GM23338 (cell line): ENCODE data around the gene ENOX1. TPM values are rescaled to one million over a fixed set of nuclear protein-coding genes. Genes with fewer than 3 reads are reported as not detected.

Source experiments
- ATAC-seq: fragments of 200-7000 bp; cut with Tn5 transposase; 3 replicates; pipeline ENCODE4 v1.9.1; 2020
- DNase-seq: peaks from one replicate; pipeline ENCODE4 v3.0.0-alpha.2; 2015; ENCODE audit warnings: low spot score
- H2AFZ ChIP-seq: fragments of 200-600 bp; sonication (generic); 2 replicates; pipeline ENCODE4 v1.8.0; 2016; ENCODE audit warnings: antibody characterized with exemption, mild to moderate bottlenecking, moderate library complexity
- H3F3A ChIP-seq: fragments of 200-600 bp; sonication (generic); replicated peaks from 2 replicates; pipeline ENCODE4 v1.8.0; 2017; ENCODE audit warnings: antibody characterized with exemption, mixed run types, low read depth
- H3K27ac ChIP-seq: fragments of 200-600 bp; sonication (generic); 2 replicates; pipeline ENCODE4 v1.6.1; 2016; ENCODE audit warnings: low read depth
- H3K27me3 ChIP-seq: fragments of 200-600 bp; sonication (generic); 2 replicates; pipeline ENCODE4 v1.8.0; 2016; ENCODE audit warnings: mild to moderate bottlenecking, mixed run types, moderate library complexity; ENCODE audit not compliant: insufficient read depth
- H3K36me3 ChIP-seq: fragments of 200-600 bp; sonication (generic); 2 replicates; pipeline ENCODE4 v1.8.0; 2016; ENCODE audit warnings: mild to moderate bottlenecking; ENCODE audit not compliant: insufficient read depth
- H3K4me1 ChIP-seq: fragments of 200-600 bp; sonication (generic); 2 replicates; pipeline ENCODE4 v1.8.0; 2016; ENCODE audit warnings: mild to moderate bottlenecking, moderate library complexity; ENCODE audit not compliant: insufficient read depth
- H3K4me2 ChIP-seq: fragments of 200-600 bp; sonication (generic); 2 replicates; pipeline ENCODE4 v1.7.1; 2017; ENCODE audit warnings: mixed run types
- H3K4me3 ChIP-seq: fragments of 200-600 bp; sonication (generic); 2 replicates; pipeline ENCODE4 v1.6.1; 2016; ENCODE audit warnings: mixed run types
- H3K79me2 ChIP-seq: fragments of 200-600 bp; sonication (generic); replicated peaks from 2 replicates; pipeline ENCODE4 v1.8.0; 2017; ENCODE audit warnings: mild to moderate bottlenecking; ENCODE audit not compliant: insufficient read depth
- H3K9me2 ChIP-seq: fragments of 200-600 bp; sonication (generic); 2 replicates; pipeline ENCODE4 v1.8.0; 2017; ENCODE audit not compliant: insufficient read depth
- H4K20me1 ChIP-seq: fragments of 200-600 bp; sonication (generic); replicated peaks from 2 replicates; pipeline ENCODE4 v1.8.0; 2017; ENCODE audit warnings: mild to moderate bottlenecking; ENCODE audit not compliant: insufficient read depth
- H3K27ac Mint-ChIP-seq: 2 replicates; pipeline ENCODE4 v1.8.0; 2020; ENCODE audit warnings: inconsistent platforms, mild to moderate bottlenecking, moderate library complexity, mixed read lengths
- H3K27me3 Mint-ChIP-seq: 3 replicates; pipeline ENCODE4 v1.8.0; 2022; ENCODE audit warnings: low read depth, mild to moderate bottlenecking, moderate library complexity, mixed read lengths, inconsistent platforms; ENCODE audit not compliant: insufficient read depth, poor library complexity
- H3K36me3 Mint-ChIP-seq: 3 replicates; pipeline ENCODE4 v1.8.0; 2021; ENCODE audit warnings: low read depth, mild to moderate bottlenecking, inconsistent platforms, moderate library complexity, mixed read lengths
- H3K4me1 Mint-ChIP-seq: 3 replicates; pipeline ENCODE4 v1.8.0; 2020; ENCODE audit warnings: mild to moderate bottlenecking, inconsistent platforms, mixed read lengths
- H3K4me3 Mint-ChIP-seq: 3 replicates; pipeline ENCODE4 v1.8.0; 2021; ENCODE audit warnings: moderate library complexity, mild to moderate bottlenecking, inconsistent platforms, mixed read lengths
- H3K9me3 Mint-ChIP-seq: 3 replicates; pipeline ENCODE4 v1.8.0; 2020; ENCODE audit warnings: moderate library complexity, mild to moderate bottlenecking, inconsistent platforms, mixed read lengths
- CREB1 ChIP-seq: fragments of 250-450 bp; sonication (Bioruptor Pico); IDR thresholded peaks from 2 replicates; pipeline ENCODE4 v1.5.0; 2020; ENCODE audit warnings: low read depth, mild to moderate bottlenecking, moderate library complexity
- POLR2AphosphoS5 ChIP-seq: IDR thresholded peaks from 2 replicates; pipeline ENCODE4 v1.6.1; 2016; ENCODE audit warnings: antibody characterized with exemption, low read depth
- STAT1 ChIP-seq: IDR thresholded peaks from one replicate; pipeline ENCODE4 v1.6.1; 2016; ENCODE audit warnings: antibody characterized with exemption; ENCODE audit not compliant: unreplicated experiment
- polyA plus RNA-seq: library from polyadenylated mRNA; unstranded; fragments of >200 nt; fragmentation: Nextera tagmentation; extraction: Ambion mirVana; gene quantifications from 2 replicates; pipeline ENCODE4 v1.2.1, GENCODE V29; 2016
- total RNA-seq: library from RNA; depleted of rRNA; stranded (reverse); fragments of >200 nt; shearing (Covaris generic); gene quantifications from 2 replicates; pipeline ENCODE4 v1.2.3, GENCODE V29; 2014
- TF ChIP-seq, protein P1 (sequence below): IDR thresholded peaks from one replicate; pipeline ENCODE4 v1.6.1; 2018; ENCODE audit warnings: antibody characterized with exemption; ENCODE audit not compliant: unreplicated experiment
- TF ChIP-seq, protein P2 (sequence below), 2 experiments: fragments of 200-600 bp in 1 of 2; sonication (generic) in 1 of 2; conservative IDR thresholded peaks; 2 replicates each; pipeline versions ENCODE4 v1.5.1 to v1.6.1; 2016 to 2017; ENCODE audit warnings: antibody characterized with exemption in 2 of 2, low read depth in 2 of 2, mild to moderate bottlenecking in 2 of 2, moderate library complexity in 1 of 2
- TF ChIP-seq, protein P3 (sequence below): fragments of 250-450 bp; sonication (Bioruptor Pico); IDR thresholded peaks from 2 replicates; pipeline ENCODE4 v1.5.0; 2020; ENCODE audit warnings: mild to moderate bottlenecking, moderate library complexity

Gene ENOX1
- total and polyA plus RNA-seq, 2 experiments from 2014 or later, result 0.66 to 0.81 TPM

DNA sequence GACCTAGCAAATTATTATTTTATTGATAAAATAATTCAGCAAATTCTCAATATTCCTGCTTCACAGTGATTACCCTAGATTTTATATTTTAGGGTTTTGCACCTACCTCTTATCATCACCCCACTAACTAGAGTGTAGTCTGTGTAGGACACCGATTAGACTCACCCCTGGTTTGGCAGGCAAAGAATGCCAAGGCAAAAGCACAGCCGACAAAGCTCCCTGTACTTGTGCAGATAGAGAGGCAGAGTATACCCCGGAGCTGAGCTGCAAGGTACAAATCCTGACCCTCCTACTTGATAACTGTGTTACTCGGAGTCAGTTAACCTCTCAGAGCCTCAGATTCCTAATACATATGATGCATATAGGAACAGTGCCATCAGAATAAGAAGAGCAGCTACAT lies 225.7 kb downstream of the ENOX1 start:
- H3K27me3 ChIP-seq, result no peaks in the 10 kb centered on the region
- Mint-ChIP-seq H3K27me3 (no peaks in the 10 kb centered on the region), H3K27ac (no peak overlapping the region), H3K9me3 (no peaks in the 10 kb centered on the region), H3K4me3 (no peak overlapping the region), H3K4me1 (no peaks in the 10 kb centered on the region; the same call in 2 of the 3 replicates), H3K36me3 (no peaks in the 10 kb centered on the region)
- ATAC-seq, result no peak
- no peak for DNase-seq
- H3F3A ChIP-seq, result no peaks in the 10 kb centered on the region
- no peak overlapping the region for H3K4me3 ChIP-seq
- H3K9me2 ChIP-seq, result no peaks in the 10 kb centered on the region
- H3K4me1 ChIP-seq, result no peaks in the 10 kb centered on the region
- H3K36me3 ChIP-seq, result no peaks in the 10 kb centered on the region
- H3K27ac ChIP-seq, result no peak overlapping the region
- no peak overlapping the region for H3K4me2 ChIP-seq
- H3K79me2 ChIP-seq, result no peaks in the 10 kb centered on the region
- no peak for TF ChIP-seq CREB1
- H4K20me1 ChIP-seq, result no peaks in the 10 kb centered on the region
- H2AFZ ChIP-seq, result no peak overlapping the region

DNA sequence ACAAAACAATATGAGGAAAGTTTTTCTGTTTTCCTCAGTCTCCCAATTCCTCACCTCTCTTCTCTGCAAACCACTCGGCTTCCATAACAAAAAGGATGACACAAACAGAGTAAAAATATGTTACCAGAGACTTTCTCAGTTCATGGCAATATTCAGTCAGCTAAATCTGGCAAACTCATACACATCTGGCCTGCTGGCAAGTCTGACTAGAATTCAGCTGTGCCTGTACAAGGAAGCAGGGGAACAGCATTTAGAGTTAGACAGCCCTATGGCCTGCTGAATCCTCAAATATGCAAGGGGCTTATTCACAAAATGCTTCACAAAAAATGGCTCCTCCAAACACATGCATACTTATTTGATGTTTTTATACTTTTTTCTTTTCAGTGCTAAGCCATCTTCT lies 227.8 kb downstream of the ENOX1 start:
- Mint-ChIP-seq H3K4me3 (no peak overlapping the region), H3K27me3 (no peaks in the 10 kb centered on the region), H3K4me1 (no peaks in the 10 kb centered on the region), H3K27ac (no peak overlapping the region), H3K9me3 (no peaks in the 10 kb centered on the region), H3K36me3 (no peaks in the 10 kb centered on the region)
- H3K9me2 ChIP-seq, result no peaks in the 10 kb centered on the region
- H3K27ac ChIP-seq, result no peak overlapping the region
- H3K4me2 ChIP-seq, result no peak overlapping the region
- H3K36me3 ChIP-seq, result no peaks in the 10 kb centered on the region
- DNase-seq (no peak), ATAC-seq (no peak)
- no peak overlapping the region for H2AFZ ChIP-seq
- no peaks in the 10 kb centered on the region for H4K20me1 ChIP-seq
- H3F3A ChIP-seq, result no peaks in the 10 kb centered on the region
- H3K79me2 ChIP-seq, result no peaks in the 10 kb centered on the region
- H3K27me3 ChIP-seq, result no peaks in the 10 kb centered on the region
- H3K4me1 ChIP-seq, result no peaks in the 10 kb centered on the region
- TF ChIP-seq STAT1 (no peak), POLR2AphosphoS5 (no peak)
- TF ChIP-seq, protein P1, sequence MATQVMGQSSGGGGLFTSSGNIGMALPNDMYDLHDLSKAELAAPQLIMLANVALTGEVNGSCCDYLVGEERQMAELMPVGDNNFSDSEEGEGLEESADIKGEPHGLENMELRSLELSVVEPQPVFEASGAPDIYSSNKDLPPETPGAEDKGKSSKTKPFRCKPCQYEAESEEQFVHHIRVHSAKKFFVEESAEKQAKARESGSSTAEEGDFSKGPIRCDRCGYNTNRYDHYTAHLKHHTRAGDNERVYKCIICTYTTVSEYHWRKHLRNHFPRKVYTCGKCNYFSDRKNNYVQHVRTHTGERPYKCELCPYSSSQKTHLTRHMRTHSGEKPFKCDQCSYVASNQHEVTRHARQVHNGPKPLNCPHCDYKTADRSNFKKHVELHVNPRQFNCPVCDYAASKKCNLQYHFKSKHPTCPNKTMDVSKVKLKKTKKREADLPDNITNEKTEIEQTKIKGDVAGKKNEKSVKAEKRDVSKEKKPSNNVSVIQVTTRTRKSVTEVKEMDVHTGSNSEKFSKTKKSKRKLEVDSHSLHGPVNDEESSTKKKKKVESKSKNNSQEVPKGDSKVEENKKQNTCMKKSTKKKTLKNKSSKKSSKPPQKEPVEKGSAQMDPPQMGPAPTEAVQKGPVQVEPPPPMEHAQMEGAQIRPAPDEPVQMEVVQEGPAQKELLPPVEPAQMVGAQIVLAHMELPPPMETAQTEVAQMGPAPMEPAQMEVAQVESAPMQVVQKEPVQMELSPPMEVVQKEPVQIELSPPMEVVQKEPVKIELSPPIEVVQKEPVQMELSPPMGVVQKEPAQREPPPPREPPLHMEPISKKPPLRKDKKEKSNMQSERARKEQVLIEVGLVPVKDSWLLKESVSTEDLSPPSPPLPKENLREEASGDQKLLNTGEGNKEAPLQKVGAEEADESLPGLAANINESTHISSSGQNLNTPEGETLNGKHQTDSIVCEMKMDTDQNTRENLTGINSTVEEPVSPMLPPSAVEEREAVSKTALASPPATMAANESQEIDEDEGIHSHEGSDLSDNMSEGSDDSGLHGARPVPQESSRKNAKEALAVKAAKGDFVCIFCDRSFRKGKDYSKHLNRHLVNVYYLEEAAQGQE, result no peak
- TF ChIP-seq, protein P2, sequence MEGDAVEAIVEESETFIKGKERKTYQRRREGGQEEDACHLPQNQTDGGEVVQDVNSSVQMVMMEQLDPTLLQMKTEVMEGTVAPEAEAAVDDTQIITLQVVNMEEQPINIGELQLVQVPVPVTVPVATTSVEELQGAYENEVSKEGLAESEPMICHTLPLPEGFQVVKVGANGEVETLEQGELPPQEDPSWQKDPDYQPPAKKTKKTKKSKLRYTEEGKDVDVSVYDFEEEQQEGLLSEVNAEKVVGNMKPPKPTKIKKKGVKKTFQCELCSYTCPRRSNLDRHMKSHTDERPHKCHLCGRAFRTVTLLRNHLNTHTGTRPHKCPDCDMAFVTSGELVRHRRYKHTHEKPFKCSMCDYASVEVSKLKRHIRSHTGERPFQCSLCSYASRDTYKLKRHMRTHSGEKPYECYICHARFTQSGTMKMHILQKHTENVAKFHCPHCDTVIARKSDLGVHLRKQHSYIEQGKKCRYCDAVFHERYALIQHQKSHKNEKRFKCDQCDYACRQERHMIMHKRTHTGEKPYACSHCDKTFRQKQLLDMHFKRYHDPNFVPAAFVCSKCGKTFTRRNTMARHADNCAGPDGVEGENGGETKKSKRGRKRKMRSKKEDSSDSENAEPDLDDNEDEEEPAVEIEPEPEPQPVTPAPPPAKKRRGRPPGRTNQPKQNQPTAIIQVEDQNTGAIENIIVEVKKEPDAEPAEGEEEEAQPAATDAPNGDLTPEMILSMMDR (conservative IDR thresholded peaks at IDR 0.05; ENCODE audit: low read depth in 2 of 2), result no peak
- TF ChIP-seq, protein P3, sequence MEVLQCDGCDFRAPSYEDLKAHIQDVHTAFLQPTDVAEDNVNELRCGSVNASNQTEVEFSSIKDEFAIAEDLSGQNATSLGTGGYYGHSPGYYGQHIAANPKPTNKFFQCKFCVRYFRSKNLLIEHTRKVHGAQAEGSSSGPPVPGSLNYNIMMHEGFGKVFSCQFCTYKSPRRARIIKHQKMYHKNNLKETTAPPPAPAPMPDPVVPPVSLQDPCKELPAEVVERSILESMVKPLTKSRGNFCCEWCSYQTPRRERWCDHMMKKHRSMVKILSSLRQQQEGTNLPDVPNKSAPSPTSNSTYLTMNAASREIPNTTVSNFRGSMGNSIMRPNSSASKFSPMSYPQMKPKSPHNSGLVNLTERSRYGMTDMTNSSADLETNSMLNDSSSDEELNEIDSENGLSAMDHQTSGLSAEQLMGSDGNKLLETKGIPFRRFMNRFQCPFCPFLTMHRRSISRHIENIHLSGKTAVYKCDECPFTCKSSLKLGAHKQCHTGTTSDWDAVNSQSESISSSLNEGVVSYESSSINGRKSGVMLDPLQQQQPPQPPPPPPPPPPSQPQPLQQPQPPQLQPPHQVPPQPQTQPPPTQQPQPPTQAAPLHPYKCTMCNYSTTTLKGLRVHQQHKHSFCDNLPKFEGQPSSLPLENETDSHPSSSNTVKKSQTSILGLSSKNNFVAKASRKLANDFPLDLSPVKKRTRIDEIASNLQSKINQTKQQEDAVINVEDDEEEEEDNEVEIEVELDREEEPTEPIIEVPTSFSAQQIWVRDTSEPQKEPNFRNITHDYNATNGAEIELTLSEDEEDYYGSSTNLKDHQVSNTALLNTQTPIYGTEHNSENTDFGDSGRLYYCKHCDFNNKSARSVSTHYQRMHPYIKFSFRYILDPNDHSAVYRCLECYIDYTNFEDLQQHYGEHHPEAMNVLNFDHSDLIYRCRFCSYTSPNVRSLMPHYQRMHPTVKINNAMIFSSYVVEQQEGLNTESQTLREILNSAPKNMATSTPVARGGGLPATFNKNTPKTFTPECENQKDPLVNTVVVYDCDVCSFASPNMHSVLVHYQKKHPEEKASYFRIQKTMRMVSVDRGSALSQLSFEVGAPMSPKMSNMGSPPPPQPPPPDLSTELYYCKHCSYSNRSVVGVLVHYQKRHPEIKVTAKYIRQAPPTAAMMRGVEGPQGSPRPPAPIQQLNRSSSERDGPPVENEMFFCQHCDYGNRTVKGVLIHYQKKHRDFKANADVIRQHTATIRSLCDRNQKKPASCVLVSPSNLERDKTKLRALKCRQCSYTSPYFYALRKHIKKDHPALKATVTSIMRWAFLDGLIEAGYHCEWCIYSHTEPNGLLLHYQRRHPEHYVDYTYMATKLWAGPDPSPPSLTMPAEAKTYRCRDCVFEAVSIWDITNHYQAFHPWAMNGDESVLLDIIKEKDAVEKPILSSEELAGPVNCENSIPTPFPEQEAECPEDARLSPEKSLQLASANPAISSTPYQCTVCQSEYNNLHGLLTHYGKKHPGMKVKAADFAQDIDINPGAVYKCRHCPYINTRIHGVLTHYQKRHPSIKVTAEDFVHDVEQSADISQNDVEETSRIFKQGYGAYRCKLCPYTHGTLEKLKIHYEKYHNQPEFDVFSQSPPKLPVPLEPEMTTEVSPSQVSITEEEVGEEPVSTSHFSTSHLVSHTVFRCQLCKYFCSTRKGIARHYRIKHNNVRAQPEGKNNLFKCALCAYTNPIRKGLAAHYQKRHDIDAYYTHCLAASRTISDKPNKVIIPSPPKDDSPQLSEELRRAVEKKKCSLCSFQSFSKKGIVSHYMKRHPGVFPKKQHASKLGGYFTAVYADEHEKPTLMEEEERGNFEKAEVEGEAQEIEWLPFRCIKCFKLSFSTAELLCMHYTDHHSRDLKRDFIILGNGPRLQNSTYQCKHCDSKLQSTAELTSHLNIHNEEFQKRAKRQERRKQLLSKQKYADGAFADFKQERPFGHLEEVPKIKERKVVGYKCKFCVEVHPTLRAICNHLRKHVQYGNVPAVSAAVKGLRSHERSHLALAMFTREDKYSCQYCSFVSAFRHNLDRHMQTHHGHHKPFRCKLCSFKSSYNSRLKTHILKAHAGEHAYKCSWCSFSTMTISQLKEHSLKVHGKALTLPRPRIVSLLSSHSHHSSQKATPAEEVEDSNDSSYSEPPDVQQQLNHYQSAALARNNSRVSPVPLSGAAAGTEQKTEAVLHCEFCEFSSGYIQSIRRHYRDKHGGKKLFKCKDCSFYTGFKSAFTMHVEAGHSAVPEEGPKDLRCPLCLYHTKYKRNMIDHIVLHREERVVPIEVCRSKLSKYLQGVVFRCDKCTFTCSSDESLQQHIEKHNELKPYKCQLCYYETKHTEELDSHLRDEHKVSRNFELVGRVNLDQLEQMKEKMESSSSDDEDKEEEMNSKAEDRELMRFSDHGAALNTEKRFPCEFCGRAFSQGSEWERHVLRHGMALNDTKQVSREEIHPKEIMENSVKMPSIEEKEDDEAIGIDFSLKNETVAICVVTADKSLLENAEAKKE, result no peak
- no peak overlapping the region for H3K4me3 ChIP-seq
